HG03354 (cell line): Measurements from ENCODE around the gene DIDO1.

Source experiments
- ATAC-seq: cut with Tn5 transposase; IDR thresholded peaks from one replicate; pipeline ENCODE4 v1.9.1; 2021; ENCODE audit warnings: mild to moderate bottlenecking; ENCODE audit not compliant: unreplicated experiment, poor library complexity, severe bottlenecking

DIDO1 gene

DNA sequence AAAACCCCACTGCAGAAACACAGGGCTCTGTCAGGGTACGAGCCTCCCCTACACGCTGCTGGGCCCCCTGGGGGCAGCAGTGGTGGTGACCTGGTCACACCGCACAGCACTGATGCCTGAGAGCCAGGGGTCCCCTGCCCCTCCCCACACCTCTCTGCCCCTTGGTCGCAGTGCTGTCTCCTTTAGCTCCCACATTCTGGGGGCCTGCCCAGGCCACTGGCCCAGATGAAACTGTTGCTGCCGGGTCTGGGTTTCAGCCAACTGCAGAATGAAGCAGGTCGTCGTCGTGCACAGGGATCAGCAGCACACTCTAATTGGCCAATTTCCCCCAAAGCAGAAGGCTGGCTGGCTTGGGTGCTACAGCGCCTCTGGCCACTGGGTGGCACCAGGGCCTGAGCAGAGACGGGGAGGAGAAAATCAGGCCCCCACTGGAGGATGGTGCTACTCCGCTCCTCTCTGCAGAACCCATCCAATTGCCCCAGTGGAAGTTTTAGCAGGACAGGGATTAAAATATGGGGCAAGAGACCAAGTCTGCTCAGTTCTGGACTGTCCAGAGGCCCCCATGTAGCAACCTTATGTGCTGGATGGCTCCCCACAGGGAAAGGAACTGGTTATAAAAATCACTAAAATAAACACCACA, 26.1 kb downstream of the DIDO1 start:
- peak; percentile 81 for ATAC-seq

DNA sequence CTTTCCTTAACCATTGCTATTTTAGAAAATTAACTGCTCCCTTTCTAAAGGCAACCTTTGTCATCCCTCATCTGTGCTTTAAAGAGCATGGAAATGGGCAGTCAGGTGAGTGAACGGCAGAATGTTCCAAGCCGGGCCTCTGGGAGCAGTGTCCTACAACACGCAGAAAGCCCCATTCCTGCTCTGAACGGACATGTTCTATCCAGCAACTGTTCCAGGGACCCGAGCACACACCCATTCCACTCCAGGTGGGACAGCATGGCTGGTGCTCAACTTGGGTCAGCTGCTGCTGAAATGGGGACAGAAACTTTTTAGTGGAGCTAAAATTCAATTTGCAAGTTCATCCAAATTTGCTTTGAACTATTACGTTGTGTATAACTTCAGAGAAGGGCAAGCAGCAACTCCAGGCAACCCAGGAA, 26.7 kb downstream of the DIDO1 start:
- ATAC-seq: no peak

DNA sequence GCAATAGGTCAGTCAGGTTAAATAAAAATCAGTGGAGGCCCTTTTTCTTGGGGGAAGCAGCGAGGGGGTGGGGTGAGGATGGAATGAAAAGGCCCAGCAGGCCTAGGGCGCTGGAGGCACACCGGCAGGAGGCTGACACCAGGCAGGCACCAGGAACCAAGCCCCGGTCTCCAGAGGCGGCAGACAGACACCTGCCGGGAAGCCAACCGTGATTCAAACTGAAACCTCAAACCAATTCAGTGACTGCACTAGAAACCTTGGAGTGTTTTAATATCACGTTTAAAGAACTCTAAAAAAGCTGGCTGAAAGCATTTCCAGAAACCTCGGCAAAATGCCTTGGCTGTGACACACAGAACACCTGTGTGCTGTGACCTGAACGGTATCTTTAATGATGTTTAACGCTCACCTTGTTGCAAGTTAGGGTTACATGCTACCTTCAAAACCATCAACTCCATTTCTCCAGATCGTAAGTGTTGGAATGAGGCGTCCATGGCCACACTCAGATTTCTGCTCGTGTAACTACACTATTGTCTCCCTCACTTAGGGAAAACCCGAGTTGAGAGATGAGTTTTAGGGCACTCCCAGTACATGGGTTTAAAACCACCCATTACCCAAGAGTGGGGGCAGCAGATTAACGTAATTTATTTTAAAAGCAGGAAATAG, 27.2 kb downstream of the DIDO1 start:
- ATAC-seq: no peak

DNA sequence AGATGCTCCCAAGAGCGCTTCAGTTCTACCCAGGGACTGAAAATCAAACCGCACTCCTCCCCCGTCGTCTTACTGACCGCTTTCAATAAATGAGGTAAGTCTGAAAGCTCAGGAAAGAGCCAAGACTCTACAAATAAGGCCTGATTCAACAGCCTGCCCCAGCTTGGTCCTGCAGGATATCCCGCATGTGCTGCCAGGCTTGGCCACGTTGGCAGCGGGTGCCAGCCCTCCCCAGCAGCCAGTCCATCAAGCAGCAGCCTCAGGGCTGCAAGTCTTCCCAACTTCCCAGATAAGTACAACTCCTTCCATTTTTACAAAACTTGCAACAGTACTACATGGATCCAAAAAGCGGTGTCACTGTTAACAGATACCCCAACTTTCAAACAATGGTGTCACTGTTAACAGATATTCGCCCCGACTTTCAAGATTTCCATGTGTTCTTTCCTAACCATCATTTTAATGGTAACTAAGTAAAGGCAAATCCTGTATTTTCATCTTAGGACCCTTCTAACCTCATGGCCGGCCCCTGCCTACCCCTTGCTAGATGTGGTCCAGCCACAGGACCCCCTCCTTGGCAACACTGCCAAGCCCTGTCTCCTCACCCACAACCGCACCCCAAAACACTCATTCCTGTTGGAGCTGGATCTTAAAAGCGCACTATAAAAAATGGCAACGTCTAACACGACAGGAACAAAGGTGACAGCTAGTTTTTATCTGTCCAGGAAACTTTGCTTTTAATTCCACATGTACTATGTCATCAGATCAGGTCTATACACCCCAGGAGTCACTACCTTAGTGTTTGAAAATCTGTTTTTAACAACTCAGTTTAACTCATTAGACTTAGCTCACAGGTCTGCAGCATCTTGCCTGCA, 28.0 kb downstream of the DIDO1 start:
- no peak for ATAC-seq

DNA sequence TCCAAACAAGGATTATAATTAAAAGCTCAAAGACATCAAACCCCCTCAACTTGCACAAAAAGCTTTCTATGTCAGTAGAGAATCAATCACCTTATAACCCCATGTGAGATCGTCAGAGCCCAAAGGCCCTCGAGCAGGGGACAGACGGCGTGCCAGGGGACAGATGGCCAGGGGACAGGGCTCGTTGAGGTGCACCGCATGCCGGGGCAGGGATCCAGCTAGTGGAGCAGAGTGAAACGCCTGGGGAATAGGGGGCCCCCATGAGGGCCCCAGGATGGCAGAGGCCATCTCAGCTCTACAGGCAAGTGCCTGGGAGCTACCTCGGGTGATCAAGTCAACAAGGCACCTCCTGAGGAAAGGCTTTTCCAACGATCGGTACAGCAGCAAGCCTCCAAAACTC, 28.6 kb downstream of the DIDO1 start:
- no peak for ATAC-seq

DNA sequence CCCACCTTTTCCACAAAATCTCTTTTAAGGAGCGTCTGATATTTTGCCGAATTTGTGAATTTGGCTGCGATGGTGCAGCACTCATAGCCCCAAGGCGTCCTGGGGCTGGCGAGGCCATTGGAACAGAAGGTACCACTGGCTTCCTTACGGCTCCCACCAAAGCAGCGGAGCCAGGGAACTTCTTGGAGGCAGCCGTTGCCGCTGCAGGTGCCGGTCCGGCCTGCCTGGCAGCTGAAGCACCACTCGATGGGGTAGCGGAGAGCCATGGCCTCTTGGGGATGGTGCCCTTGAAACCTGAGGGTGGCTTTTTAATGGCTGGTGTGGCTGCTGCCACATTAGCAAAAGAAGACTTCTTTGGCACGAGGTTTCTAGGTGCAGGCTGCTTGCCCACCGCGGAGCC, 29.8 kb downstream of the DIDO1 start:
- ATAC-seq: no peak

DNA sequence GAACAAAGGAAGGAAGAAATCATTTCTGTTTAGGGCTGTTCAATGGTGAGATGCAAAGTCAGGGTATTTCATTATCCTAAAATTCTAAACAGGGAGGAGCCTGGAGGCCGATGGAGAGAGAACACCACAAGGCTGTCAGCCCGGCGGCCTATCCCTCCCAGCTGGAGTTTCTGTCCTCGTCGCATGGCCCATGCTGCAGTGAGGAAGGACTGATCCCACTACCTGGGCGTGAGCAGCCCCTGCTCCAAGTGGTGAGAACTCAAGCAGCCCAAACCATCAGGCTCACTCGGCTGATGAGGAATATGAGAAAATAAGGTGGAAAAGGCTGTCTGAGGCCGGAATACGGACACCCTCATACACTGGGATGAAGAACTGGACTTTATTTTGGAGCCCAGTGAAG, 30.8 kb downstream of the DIDO1 start:
- no peak for ATAC-seq

DNA sequence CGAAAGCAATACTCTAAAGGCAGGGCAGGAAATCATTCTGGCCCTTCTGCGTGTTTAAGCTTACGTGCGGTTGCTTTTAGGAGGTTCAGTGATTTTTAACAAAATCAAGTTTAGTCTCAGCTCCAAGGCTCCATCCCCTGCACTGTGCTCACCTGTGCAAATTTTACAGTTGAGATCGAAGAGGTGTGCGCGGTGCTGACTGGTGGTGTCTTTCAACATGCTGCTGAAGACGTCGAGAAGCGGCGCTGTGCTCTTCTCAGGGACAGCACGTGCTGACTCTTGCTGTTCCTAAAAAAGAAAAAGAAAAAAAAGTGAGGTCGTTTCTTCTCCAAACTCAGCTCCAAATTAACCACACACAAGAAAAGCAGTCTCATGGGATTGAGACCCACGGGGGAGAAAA, 32.0 kb downstream of the DIDO1 start:
- no peak for ATAC-seq

DNA sequence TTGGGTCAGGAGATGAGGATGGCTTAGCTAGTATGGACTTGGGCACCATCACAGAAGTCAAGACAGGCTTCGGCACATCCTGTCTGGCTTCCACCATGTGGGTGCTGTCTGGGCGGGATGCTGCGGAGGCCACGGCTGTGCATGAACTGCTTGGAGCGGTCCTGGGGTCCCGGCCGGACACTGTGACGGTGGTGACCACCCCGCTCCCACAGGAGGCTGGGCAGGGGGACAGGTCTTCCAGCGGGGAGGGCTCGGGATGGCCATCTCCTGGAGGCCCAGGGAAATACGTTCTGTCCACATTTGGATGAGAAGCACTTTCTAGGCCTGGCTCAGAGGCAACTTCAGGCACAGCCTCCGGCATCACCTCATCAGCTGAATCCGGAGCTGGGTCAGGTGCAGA, 32.6 kb downstream of the DIDO1 start:
- ATAC-seq: no peak

DNA sequence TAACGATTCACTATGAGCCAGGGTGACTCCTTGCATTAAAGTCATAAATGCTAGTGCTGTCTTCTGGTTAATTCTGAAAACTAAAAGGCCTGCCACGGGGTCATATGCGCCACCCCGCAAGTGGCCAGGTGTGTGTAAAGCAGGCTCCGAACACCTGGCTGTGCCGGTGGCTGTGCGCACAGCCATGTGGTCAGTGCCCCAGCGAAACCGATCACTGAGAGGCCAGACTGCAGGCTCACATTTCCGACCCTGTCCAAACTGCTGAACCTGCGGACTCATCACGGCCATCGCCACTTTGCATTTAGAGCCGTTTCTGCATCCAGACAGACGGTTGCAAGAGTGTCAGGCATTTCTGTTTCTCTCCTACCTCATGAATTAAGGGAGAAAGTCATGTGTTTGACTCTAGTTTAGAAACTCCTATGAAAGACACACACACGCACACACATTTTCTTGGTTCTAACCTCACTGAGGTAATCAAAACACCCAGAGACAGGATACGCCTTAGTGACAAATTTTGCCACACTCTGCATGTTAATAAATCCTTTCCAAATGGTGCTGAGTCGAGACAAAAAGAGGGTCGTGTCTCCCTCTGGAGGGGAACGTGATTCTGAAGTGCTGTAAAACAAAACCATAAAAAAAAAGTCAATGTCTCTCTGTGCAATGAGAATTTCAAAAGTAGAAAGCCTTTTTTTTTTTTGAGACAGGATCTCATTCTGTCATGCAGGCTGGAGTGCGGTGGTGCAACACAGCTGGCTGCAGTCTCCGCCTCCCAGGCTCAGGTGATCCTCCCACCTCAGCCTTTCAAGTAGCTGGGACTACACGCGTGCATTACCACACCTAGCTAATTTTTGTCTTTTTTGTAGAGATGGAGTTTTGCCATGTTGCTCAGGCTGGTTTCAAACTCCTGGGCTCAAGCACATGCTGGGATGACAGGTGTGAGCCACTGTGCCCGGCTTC, 33.7 kb downstream of the DIDO1 start:
- ATAC-seq: no peak

DNA sequence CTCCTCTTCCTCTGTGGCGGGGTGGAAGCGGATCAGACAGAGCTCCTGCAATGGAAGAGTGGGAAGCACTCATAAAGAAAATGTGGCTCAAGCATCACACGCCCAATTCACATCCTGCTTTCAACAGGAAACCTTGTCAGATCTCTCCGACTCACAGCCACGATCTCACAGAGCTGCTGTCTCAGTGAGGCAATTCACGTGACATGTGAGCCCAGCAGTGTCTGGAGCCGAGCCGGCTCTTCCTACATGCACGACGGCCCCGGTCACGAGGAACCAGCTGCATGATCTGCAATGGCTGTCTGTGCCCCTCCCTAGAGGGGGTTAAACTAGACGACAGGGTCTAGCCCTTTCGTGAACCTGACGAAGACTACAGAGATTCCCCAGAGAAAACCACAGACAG, 35.2 kb downstream of the DIDO1 start:
- no peak for ATAC-seq

DNA sequence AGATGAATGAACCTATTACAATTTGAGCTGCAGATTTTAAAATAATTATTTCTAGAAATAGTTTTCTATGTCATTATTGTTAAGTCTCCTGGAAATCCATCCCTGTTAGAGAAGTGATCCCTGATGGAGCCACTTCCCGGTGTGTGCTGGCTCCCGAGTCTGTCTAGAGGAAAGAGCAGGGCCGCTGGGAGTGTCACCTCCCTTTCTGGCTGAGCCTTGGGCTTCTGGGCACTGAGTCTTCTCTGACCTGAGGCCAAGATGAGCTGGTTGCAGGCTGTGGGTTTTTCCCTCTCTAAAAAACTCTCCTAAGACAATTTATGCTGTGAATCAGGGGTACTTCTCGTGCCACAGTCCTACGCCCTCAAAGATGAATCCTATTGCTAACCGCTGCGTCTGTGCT, 35.9 kb downstream of the DIDO1 start:
- no peak for ATAC-seq

DNA sequence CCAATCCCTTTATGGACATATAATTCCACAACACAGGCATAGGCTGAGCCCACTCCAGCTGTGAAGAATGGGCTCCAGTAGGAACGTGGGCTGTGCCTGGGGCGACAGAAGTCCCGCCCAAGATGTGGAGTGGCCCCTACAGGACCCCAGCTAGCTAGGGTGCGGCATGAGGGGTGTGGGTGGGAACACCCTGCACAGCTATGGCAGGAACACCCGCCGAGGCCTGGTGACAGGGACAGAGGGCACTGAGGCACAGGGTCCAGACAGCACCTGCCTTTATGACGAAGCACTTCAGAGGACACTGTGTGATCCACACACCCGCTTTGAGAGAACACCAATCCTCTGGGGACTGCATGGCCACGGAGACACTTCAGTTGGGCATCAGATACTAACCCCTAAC, 36.4 kb downstream of the DIDO1 start:
- ATAC-seq: no peak

DNA sequence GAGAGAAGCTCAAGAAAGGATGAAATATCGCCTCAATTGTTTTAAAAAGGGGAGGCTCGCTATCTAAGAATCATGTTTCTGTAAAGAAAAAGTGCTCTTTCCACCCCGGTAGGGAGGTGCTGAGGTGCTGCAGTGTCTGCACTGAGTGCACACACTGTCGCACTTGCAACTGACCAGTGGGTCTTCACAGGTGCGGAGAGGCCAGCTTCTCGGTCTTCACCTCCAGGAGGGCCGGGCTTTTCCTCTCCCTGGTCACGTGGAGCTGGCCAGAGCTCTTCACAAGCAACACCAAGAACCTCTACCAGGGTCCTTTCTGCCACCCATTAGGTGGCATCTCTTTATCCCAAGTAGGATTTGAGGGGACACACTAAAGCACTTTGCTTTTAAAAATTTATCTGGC, 36.9 kb downstream of the DIDO1 start:
- ATAC-seq: no peak

DNA sequence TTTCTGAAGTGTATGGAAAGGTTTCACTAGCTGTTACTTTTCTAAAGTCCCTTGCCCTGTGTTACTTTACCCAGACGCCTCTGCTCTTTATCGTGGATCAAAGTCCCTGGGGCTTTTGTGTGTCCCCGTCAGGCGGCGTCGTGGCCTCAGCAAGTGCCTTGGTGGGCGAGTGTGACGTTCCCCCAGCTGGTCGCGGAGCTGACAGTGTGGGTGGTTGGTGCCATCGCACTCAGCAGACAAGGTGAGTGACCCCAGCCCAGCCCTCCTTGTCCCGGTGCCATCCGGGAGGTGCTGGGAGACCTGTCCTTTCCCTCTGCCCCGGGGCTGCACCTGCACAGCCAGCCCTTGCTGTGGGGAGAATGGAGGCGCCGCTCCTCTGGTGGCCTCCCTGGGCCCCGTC, 37.4 kb downstream of the DIDO1 start:
- no peak for ATAC-seq

DNA sequence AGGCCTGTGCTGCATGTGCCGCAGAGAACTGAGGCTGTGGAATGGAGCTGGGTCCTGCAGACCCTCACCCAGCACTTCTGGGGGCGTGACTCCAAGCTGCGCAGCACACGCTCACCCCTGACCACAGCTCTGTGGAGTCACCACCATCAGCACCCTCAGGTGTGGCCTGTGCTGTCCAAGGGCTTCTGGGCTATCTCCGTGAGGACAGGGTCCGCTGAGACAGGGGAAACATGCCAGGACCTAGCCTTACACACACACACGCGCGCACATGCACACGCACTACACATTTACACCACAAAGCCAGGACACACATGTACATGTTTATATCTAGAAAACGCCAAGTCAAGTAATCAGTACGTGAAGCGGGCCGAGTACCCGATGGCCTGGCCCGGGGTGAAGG, 37.9 kb downstream of the DIDO1 start:
- ATAC-seq: no peak

DNA sequence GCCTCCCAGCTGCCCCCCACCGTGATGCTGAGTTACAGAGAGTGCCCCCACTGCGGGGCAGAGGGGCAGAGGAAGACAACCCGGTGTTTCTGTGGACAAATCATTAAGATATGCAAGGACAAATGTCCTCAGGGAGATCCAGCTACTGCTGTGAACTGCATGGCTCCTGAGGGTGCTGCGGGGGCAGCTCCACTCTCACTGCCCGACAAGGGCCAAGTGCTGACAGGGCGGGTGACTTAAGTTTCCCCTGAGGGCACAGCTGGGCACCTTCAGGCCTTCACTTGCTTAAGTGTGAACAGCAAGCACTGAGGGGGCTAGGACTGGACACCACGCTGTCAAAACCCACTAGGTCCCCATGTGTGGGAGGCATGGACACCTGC, 38.5 kb downstream of the DIDO1 start:
- ATAC-seq: no peak

DNA sequence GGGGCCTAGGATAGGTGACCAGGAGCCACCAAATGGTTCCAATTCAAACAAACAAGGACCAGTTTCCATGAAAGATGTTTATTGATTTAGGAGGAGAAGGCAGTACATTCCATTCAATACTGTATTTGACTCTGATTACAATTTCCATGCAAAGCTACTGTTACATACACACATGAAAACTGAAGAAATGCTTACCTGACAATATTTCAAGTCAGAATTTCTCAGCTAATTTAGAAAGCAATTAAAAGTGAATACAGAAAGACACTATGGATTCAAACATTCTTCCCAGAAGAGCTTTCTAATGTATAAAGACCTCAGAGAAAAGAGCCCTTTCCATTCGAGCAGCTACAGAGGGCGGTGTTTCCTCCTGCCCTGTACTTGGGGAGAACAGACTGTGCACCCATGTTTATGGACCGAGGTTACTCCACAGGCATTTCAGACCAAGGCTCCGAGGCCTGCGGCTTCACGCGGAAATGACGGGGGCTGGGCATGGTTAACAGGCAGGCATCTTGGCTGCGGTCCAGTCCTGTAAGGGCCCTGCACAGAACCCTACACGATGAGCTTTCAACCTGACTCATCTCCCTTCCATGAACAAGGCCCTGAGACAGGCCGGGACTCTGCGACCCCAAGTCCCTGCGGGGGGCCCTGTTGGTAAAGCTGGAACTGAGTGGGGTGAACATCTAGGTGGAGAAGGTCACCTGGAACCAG, 39.0 kb downstream of the DIDO1 start:
- no peak for ATAC-seq

DNA sequence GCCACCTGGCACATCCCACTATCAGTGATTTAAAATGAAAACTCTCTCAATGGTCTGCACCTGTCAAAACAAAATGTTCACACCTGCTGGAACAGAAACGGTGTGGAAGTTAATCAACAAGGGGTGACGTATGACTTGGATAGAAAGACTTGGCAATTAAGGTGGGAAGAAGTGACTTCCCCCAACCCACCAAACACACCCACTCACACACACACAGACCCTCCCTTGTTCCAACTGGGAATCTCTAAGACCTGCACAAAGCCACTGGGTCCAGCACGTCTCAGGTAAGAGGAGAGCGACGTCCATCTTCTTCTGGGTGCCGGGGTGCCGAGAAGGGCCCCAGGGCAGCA, 39.6 kb downstream of the DIDO1 start:
- no peak for ATAC-seq
